HG02973 (cell line): ENCODE measurements around the gene MAD1L1.
"Not testable (repeated sequence)": the region's sequence is repeated elsewhere in the genome, so short reads cannot be mapped to it uniquely, and the experiment has no call there.

ENCODE experiments used
- ATAC-seq: cut with Tn5 transposase; IDR thresholded peaks from one replicate; pipeline ENCODE4 v1.9.1; 2021; ENCODE audit warnings: moderate library complexity; ENCODE audit not compliant: unreplicated experiment

Gene MAD1L1

GRCh38 chr7:2072798-2073197, 159.9 kb downstream of the MAD1L1 start:
- no peak for ATAC-seq

GRCh38 chr7:2072042-2072441, 160.7 kb downstream of the MAD1L1 start:
- ATAC-seq = peak; percentile 92

- ATAC-seq = no peak
These were observed 161.5 kb downstream of the MAD1L1 start for GRCh38 chr7:2071133-2071832.

- ATAC-seq = no peak
These were observed 162.5 kb downstream of the MAD1L1 start for GRCh38 chr7:2070151-2070763.

GRCh38 chr7:2069472-2069860, 163.3 kb downstream of the MAD1L1 start:
- no peak for ATAC-seq

GRCh38 chr7:2068693-2069471, 163.9 kb downstream of the MAD1L1 start:
- ATAC-seq = no peak

- ATAC-seq = no peak
These were observed 166.4 kb downstream of the MAD1L1 start for GRCh38 chr7:2066251-2066919.

GRCh38 chr7:2065528-2065927, 167.2 kb downstream of the MAD1L1 start:
- ATAC-seq = no peak

- no peak for ATAC-seq
These were observed 169.0 kb downstream of the MAD1L1 start for GRCh38 chr7:2063563-2064260.

GRCh38 chr7:2062648-2063047, 170.1 kb downstream of the MAD1L1 start:
- ATAC-seq = no peak

GRCh38 chr7:2060701-2061100, 172.0 kb downstream of the MAD1L1 start:
- no peak for ATAC-seq

GRCh38 chr7:2059964-2060700, 172.6 kb downstream of the MAD1L1 start:
- ATAC-seq = no peak

- not testable (repeated sequence) for ATAC-seq
These were observed 174.5 kb downstream of the MAD1L1 start for GRCh38 chr7:2058246-2058645.

GRCh38 chr7:2055956-2056355, 176.8 kb downstream of the MAD1L1 start:
- no peak for ATAC-seq

- ATAC-seq = no peak
These were observed 177.8 kb downstream of the MAD1L1 start for GRCh38 chr7:2054927-2055326.

GRCh38 chr7:2053395-2053794, 179.3 kb downstream of the MAD1L1 start:
- no peak for ATAC-seq

GRCh38 chr7:2052657-2053048, 180.1 kb downstream of the MAD1L1 start:
- ATAC-seq = no peak

GRCh38 chr7:2051707-2052656, 180.8 kb downstream of the MAD1L1 start:
- ATAC-seq = no peak

- ATAC-seq = no peak
These were observed 182.3 kb downstream of the MAD1L1 start for GRCh38 chr7:2050511-2050866.
